IPS-NIHi7 (cell line): ENCODE data around the gene ARL6IP4.

ENCODE experiments used
- DNase-seq: peaks from one replicate; pipeline ENCODE4 v3.0.0; 2012; ENCODE audit warnings: mixed read lengths; ENCODE audit errors: extremely low spot score

The ARL6IP4 gene

GRCh38 chr12:122978507-122978955 lies 1.9 kb upstream of the ARL6IP4 start:
- no peak for DNase-seq

DNA sequence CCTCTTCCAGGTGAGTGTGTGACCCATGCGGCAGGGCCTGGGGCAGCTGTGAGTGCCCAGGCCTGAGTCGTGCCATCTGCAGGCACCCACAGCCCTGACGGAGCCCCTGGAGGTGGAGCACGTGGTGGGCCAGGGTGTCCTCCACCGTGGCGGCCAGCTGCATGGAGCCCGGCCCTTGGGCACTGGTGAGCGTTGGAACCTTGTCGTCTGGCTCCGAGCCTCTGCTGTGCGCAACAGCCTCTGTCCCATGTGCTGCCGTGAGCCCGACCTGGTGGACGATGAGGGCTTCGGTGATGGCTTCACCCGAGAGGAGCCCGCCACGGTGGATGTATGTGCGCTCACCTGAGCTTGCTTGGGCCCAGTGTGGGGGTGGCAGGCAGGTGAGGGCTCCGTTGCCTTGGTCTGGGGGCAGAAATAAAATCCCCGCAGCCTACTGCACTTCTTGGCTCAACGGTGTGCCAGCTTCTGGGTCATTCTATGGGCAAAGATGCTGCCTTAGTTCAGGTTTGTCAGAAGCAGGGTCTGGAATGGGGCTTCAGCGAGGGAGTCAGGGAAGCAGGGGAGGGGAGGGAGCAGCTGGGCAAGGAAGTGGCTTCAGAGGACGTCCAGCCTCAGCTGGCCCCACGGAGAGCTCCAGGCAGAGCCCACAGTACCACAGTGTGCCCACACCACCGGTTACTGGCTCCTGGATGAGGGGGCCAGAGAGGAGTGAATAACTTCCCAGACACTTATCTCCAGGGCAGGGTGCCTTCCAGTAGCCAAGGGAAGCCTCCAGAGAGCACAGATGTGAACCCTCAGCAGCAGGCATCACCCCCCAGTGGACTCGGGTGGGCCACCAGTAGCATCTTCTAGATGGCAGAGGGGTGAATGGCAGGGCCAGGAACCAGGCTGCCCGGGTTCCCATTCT lies 1.2 kb upstream of the ARL6IP4 start:
- no peak for DNase-seq

DNA sequence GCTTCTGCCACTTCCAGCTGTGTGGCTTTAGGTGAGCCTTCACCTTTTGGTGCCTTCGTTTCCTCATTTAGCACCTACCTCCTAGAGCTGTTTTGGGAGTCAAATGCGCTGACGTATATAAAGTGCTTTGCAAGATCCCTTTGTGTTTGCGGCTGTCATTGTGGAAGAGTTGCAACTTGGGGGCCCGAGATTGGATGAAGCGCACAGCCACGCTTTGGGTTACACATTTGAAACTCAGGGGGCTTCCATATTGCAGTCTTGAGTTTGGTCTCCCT lies 636 bp upstream of the ARL6IP4 start:
- no peak for DNase-seq

- DNase-seq: no peak
Measured at GRCh38 chr12:122981036-122981471, 573 bp downstream of the ARL6IP4 start.

DNA sequence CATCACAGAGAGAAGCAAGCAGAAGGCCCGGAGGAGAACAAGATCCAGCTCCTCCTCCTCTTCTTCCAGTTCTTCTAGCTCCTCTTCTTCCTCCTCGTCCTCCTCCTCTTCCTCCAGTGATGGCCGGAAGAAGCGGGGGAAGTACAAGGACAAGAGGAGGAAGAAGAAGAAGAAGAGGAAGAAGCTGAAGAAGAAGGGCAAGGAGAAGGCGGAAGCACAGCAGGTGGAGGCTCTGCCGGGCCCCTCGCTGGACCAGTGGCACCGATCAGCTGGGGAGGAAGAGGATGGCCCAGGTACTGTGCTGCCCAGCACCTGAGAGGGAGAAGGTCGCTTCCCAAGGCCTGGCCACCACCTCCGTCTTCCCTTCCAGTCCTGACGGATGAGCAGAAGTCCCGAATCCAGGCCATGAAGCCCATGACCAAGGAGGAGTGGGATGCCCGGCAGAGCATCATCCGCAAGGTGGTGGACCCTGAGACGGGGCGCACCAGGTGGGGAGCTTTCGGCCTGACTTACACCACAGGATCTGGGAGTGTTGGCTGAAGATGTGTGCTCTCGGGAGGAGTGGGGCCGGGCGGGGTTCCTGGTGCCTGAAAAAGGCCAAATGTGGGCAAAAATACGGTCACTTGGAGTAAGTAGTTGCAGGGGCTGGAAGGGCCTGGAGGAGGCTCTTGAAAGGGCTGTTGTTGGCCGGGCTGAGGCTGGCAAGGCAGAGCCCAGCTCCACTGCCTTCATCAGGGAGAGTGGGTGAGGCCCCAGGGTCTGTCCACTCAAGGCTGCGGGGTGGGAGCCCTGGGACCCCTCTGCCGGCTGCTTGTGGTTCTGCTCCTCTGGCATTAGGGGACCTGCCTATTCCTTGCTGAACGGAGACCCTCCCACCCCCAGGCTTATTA lies 1.4 kb downstream of the ARL6IP4 start:
- DNase-seq: no peak

- no peak for DNase-seq
Measured at GRCh38 chr12:122982477-122982815, 2.0 kb downstream of the ARL6IP4 start.

DNA sequence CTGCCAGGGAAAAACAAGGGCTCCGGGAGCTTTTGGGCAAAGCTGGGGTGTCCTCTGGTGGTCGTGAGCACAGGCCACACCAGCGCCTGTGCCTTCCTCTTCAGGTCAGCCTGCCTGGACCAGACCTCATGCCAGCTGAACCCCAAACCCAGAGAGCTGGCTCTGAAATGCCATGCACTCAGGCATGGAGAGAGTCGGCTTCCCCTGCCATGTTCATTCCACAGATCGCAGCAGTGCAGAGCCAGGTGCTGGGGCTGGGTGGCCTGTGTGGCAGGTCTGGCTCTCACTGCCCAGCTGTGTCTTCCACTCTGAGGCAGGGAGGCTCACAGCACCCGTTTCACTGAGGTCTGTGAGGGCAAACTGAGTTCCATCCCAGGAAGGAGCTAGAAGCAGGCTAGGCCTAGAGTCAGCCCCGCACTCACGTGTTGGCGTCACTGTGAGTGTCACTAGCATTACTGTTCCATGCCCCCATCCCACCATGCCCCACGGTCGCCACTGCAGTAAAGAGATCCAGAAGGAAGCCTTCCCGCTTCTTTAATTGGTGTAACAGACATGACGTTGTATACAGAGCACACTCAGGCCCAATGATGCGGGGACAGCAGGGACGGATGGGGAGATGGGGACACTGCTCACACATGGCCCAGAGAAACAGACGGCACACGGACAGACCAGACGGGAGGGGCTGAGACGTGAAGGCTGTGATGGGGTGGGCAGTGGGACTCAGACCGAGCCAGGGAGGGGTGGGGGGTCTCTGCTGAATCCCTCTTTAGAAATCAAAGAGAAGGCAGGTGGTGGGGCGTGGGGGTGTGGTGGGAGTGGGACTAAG lies 2.7 kb downstream of the ARL6IP4 start:
- no peak for DNase-seq

DNA sequence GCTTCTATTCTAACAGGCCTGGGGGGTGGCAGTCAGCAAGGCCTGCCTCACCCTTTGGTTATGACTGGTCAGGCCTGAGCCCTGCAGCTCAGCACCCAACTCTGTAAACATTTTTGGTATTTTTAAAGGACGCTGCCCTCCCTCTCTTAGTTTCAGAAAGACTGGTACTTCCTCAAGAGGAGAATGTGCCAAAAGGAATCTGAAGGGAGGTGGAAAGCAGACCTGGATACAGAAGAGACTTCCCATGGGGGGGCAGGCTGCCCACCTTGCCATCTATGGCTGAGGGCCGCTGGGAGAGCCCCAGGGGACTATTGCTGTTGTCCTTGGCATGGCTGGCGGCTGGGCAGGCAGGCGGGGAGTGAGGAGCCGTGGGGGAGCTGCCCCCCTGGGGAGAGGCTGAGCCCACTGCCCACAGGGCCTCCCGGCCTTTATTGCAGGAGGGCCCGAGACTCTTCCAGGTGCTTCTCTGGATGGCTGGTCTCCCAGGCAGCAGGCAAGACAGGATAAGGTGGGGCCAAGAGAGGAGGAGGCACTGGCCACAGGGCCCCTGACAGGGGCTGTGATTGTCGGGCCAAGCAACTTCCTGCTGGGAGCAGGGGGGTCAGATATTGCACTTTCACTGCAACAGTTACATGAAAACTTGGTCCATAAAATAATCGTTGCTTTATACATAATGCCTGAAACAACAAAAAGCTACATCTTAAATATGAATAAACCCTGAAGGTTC lies 3.5 kb downstream of the ARL6IP4 start:
- no peak for DNase-seq

GRCh38 chr12:122984612-122985337 lies 4.3 kb downstream of the ARL6IP4 start:
- no peak for DNase-seq

- DNase-seq: no peak
Measured at GRCh38 chr12:122985338-122986257, 5.1 kb downstream of the ARL6IP4 start.

DNA sequence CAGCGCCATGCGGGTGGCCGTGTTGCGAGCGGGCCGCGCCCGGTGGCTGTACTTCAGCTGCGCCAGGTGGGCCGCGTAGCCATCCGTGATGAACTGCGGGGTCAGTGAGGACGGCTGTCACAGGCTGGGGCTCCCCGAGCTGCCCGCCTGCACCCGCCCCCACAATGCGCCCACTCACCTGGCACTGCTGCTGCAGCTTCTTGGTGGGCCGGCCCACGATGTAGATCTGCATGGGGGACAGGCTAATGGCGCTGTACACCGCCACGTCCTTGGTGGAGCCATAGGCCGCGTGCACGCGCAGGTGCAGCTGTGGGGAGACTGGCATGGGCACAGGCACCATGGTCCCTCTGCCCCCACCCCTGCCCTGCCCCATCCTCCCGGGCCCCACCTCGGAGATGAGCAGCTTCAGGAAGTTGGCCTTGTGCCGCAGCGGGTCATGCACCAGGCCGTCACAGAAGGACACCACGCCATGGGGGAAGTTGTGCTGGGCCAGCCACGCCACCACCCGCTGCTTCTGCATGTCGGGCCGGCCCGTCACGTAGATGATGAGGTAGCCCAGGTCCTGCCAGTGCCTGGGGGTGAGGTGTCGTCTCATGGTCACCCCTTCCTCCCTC lies 5.9 kb downstream of the ARL6IP4 start:
- no peak for DNase-seq

GRCh38 chr12:122987086-122987951 lies 6.8 kb downstream of the ARL6IP4 start:
- DNase-seq: no peak

GRCh38 chr12:122988036-122988435 lies 7.6 kb downstream of the ARL6IP4 start:
- no peak for DNase-seq

- DNase-seq: no peak
Measured at GRCh38 chr12:122988612-122989212, 8.2 kb downstream of the ARL6IP4 start.

DNA sequence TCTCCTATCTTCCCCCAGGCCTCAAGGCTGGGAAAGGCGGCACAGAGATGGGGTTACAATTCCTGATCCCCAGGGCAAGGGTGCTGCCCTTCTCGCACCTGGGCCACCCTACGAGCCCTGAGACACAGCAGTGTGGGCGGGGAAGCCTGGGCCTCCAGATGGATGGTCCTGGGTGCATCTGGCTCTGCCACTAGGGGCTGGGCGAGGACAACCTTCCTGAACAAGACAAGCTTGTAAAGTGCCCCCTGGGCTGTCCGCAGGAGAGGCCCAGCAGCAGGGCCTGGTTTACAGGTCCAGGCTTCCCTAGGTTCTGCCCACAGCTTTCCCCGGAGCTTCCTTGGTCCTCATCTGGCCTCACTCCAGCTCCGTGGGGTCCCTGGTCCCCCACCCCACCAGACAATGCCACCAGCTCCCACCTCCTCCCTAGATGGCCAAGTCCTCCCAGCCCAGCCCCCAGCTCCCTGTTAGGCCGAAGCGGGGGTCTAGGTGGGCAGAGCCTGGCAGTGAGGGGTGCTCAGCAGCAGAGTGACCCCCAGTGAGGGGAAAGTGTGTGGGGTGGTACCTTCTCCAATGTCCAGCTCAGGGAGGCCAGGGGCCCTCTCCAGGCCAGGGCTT lies 8.9 kb downstream of the ARL6IP4 start:
- DNase-seq: no peak

DNA sequence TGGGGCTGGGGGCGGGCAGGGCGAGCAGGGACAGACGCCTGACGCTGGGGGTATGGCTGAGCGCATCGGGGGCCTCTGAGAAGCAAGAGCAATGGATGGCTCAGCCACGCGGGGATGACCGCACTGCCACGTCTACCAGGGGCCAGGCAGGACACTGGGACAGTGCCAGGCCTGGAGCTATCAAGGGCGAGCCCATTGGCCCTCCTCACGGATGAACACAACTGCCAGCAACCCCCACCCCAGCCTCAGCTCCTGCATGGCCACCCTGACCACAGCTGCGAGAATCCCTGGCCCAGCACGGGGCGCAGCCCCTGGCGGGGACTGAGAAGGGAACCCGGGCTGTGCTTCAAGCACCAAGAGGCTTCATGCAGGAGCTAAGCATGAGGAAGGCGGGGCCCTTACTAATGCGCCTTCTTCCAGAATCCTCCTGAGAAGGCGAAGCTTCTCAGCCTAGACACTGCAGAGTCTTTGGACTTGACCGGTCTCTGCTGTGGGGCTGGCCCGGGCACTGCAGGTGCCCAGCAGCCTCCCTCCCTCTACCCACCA lies 9.5 kb downstream of the ARL6IP4 start:
- DNase-seq: no peak

DNA sequence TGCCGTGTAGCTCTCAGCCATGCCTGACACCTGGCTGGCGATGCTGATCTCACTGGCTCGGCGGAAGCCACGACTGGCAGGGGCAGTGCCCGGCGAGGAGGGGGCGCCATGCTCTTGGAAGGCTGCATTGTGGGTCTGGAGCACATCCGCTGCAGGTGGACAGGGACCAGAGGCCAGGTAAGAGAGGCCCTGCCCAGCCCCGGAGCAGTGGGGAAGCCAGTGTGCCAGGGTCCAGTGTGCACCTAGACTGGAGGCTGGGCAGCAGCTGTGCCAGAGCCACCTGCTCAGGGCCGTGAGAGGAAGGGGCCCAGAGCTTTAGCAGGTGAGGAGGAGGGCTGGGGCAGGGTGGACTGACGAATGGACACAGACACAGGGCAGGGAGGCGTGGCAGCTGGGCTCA lies 10.1 kb downstream of the ARL6IP4 start:
- DNase-seq: no peak
